Fibroblast of the conjunctiva (primary cell): Measurements from ENCODE around the gene DIP2C.
"Not testable (repeated sequence)": the region's sequence is repeated elsewhere in the genome, so short reads cannot be mapped to it uniquely, and the experiment has no call there.

ENCODE experiments used
- DNase-seq: peaks from one replicate; pipeline ENCODE4 v3.0.0-alpha.2; 2010; ENCODE audit warnings: low read depth

Gene DIP2C

DNA sequence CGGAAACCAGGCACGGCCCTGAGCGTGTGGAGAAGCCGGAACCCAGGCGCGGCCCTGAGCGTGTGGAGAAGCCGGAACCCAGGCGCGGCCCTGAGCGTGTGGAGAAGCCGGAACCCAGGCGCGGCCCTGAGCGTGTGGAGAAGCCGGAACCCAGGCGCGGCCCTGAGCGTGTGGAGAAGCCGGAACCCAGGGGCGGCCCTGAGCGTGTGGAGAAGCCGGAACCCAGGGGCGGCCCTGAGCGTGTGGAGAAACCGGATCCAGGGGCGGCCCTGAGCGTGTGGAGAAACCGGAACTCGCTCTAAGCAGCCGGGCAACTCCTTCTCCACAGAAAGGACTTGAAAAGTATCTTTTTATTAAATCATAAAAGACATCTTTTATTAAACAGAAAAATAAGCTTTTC lies 388.9 kb downstream of the DIP2C start:
- not testable (repeated sequence) for DNase-seq

DNA sequence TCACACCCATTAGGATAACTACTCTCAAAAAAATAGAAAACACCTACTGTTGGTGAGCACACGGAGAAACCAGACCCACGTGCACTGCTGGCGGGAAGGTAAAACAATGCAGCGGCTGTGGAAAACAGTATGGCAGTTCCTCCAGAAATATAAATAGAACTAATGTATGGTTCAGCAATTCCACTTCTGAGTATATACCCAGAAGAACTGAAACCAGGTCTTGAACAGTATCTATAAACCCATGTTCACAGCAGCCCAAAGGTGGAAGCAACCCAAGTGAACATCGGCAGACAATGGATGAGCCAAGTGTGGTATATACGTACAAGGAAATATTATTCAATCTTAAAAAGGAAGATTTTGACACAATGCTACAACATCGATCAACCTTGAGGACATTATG lies 389.5 kb downstream of the DIP2C start:
- DNase-seq = no peak

DNA sequence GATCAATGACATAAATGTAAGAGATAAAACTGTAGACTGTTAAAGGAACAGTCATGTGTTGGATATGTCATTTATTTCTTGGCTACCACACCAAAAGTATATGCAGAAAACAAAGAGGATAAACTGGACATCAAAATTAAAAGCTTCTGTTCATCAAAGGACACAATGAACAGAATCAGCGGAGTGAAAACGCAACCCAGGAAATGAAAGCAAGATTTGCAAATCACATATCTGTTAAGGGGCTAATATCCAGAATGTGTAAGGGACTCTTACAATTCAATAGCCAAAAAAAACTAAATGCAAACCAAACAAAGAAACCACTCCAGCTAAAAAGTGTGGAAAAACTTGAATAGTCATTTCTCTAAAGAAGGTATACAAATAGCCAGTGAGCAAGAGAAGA lies 390.0 kb downstream of the DIP2C start:
- no peak for DNase-seq

DNA sequence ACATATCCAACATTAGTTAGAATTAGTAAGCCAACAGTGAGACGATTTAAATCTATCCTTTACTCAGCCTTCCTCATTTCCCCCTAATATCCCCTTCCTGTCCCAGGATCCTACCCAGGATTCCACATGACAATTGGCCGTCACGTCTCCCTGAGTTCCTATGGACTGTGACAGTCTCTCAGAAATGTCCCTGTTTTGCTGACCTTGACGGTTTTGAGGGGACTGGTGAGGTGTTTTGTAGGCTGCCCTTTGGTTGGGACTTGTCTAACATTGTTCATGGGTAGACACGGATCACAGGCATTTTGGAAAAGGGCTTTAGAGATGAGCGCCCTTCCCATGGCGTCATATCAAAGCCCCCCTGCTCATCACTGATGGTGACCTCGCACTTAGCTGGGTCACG lies 391.4 kb downstream of the DIP2C start:
- DNase-seq = no peak

DNA sequence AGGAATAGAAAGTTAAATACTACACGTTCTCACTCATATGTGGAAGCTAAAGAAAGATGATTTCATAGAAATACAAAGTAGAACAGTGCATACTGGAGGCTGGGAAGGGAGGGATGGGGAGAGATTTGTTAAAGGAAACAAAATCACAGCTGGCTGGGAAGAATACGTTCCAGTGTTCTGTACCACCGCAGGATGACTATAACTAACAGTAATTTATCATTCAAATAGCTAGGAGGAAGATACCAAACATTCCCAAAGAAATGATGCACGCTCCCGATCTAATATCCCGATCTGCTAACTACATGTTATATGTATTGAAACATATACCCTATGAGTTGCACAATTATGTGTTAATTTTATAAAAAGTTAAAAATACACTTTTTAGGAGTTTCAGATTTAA lies 391.9 kb downstream of the DIP2C start:
- no peak for DNase-seq

DNA sequence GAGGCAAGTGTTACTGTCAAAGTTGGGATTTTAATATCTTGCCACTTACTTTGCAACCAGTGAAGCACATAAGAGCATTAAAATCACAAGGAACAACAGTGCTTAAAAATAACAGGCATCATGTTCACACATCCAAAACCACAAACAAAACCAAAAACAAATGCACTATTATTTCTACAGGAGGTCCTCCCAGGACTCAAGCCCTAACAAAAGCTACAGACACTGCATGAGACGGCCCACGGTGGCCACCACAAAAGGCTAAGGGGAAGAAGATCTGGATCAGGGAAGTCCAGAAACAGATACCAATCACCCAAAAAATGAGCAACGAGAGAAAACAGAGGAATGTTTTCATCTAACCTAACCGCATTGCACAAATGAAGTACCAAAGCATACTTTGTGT lies 395.8 kb downstream of the DIP2C start:
- DNase-seq = no peak

DNA sequence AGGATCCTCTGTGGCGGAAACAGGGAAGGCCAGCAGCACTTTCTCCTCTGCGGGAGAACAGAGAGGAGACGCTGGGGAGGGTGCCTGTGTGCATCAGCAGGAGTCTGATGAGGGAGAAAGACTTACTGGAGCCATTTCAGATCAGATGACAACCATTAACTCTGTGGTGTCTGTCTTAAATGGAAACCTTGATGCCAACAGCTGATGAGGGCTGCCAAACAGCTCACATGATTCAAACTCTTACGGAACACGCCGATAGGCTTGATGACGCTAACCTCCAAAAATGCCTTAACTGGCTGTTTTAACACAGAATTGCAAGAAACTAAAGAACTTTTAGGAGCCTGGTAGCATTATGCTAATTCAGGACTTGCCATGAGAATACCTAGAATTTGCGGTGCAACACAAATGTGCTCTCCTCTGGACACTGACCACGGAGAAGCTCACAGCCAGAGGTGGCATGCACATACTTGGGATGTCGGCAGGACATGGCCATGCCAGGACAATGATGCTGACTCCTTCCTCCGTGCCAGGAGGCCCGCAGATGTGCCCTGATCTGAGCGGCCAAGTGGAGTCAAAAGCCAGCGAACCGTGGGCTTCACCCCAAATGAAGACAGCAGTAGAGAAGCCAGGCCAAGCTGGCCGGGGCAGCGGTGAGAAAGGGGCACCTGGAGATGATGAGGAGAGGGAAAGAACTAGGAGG lies 399.3 kb downstream of the DIP2C start:
- DNase-seq = no peak

DNA sequence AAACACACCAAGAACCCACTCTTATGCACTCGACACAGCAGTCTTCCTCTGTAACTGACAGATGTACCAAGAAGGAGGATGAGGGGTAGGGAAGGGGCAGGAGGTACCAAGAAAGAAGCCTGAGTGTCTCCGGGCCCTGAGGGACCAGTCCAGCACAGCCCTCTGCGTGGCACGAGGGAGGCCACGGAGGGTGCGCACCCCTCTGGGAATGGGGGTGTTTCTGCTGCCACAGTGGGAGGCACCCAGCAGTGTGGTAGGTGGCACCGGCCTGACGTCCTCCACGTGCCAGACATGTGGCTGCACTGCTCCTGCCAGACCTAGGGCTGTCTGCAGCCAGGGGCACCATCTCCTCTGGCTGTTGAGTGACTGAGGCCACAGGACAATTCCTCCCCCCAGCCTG lies 399.9 kb downstream of the DIP2C start:
- DNase-seq = no peak

DNA sequence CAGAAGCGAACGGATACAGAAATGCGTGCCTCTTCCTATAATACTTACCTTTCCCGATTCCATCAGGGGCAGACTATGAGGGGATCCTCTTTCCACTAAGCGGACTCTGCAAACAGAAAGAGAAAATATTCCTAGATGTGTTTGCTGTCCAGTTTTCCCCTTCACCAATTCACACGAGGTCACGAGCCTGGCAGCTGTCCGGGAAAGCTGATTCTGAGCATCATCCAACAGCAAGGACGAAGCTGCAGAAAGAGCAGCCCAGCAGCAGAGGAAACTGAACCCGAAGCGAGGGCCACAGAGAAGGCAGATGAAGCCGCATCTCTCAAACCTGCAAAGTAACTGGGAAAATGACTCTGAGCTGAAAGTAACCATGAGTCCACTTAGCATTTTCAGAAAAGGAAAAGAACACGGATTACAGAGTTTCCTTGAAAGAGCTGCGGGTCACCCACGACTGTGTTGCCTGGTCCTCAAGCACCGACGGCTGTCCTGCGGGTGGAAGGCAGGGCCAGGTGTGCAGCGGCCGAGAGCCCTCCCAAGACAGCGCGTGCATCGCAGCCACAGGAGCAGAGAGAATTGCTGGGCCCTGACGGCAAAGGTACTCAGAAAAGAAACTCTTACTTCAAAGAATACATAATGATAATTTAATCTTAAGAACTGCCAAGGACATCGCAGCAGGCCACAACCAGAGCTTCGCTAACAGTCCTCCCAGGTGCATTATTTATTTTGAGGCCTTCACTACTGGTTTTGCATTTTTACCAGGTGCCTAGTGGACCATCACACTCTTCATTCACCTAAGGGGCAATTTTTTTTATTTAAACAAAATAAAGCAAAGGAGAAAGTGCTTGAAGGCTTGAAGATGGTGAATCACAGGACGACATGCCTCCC lies 400.9 kb downstream of the DIP2C start:
- DNase-seq = no peak

DNA sequence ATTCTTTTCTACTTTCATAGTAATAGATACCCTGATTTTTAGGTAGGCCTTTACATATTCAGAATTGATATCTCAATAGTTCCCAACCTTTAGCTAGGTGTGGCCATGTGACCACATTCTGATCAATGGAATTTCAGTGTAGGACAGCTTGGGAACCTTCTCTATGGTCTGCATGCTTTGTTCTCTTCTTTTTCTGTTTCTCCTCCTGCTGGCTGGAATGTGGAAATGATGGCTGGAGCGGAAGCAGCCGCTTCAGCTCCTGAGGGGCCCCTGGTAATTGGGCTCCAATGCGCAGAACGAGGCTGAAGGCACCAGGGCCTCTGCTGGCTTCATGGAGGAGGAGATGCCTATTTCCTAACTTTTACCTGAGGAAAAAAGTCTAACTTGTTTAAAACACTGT lies 401.7 kb downstream of the DIP2C start:
- DNase-seq = no peak

DNA sequence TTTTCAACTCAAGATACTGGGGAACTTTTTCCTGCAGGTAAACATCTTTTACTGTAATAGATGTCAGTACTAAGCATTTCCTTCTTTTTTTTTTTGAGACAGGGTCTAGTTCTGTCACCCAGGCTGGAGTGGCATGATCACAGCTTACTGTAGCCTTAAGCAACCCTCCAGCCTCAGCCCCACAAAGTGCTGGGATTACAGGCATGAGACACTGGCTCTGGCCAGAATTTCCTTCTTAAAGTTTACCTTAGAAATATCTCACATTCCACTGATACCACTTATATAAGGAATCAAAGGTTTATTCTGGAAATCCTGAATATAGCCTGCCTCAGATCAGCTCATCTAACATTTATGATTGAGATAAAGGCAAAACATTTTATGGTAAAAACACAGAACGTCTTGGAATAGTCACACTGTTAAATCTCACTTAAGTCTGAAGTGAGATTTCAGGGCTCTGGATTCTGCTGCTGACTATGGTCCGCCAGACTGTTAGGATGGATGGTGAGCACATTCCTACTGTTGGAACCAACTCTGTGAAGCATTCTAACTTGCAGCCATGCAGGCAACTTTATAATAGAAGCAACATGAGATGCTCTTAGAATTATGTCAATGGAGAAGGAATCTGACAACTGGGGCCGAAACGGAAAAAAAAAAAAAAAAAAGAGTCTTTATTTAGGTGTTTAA lies 402.3 kb downstream of the DIP2C start:
- DNase-seq = no peak

DNA sequence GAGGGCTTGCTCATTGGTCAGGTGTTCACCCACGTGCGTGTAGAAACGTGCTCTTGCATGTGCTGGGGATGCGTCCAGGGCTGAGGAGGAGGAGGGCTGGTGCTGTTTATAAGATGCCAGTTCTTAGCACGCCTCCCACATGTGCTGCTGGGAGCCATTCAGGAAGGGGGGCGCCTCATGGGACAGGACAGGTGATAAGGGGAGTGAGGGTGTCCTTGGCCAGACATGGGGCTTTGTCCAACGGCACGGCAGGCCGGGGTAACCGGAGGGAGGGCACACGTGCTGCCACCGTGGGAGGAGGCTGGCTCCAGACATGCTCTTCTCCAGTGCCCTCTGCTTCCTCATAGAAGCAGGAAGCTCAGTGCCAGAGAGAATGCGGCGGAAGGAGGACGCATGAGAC lies 404.3 kb downstream of the DIP2C start:
- no peak for DNase-seq

DNA sequence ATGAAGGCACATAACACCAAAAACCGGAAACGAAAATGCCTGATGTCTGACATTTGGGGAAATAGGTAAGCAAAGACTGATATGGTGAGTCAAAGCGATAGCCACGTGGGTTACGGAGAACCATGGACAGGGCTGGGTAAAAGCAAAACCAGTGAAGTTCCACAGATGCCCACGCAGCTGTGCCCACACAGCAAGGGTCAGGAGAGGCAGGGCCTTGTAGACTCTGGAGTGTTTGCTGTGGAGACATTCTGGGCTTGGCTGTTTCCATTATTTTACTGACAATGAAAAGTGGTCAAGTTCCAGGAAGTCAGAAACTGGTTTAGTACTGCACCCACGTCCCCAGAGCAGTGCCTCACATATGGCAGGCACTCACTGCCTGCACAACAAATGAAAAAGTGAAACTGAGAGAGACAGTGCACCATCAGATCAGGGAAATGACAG lies 405.5 kb downstream of the DIP2C start:
- no peak for DNase-seq

DNA sequence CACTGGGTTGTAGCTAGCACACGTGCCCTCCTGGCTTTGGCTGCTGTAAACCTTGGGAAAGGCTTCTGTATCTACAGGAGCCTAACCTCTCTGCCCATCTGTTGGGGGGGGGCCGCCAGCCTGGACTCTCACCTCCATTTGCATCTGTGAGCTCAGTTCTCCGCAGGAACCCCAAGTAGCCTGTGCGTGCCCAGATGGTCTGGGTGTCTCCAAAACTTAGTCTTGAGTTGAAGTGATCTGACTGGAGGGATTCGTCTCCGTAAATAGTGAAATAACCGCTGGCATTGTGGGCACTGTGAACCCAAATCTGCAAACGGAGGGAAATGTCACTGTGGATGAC lies 406.4 kb downstream of the DIP2C start:
- DNase-seq = no peak

DNA sequence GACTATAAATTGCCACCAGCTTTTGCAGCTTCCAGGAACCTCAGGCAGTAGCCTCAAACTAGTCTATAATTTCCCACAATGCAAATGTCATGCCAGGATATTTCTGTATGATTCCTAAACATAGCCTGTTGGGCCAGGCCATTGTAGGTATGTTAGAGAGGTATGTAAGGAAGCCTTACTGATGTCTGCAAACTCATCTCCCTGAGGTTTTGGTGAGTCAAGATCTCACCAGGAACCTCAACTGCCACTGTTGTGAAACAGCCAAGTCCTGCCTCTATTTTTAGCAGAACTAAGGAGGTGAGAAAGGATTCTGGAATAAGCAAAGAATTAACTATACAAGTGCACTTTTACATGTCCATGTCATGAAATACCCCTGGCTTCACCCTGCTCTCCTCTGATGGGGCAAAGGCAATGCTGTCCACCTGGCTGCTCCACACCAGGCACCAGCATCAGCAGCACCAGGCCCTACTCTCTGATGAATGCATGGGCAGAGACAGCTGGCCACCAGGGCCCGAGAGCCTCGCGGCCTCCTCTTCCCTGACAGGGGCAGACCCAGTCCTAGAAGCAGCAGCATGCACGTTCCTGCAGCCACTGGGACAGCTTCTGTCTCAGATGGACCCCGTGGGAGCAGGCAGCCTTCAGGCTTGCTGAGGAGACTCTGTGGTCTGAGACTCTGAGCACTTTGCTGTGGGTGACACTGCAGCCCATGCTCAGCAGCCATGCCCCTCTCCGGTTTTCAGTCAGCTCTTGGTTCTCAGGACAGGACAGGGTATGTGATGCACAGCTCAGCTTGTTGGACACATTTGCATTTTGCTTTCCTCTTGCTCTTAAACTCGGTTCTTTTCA lies 407.0 kb downstream of the DIP2C start:
- DNase-seq = no peak

DNA sequence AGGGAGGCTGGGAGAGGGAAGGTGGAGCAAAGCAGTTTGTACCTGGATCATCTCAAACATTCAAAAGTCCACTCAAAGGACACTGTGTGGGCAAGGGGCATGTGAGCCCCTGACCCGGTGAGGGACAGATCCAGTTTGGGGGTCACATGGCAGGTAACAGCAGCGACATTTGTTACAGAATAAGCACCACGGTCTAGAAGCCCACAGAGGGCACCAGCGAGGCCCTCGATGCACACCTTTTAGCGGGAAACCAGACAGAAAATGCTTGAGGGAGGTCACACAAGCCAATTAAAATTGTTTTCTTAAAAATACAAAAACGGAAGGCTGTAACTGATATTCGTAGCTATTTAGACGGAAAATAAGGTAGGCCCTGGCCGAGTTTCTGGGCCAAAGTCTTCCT lies 409.8 kb downstream of the DIP2C start:
- DNase-seq = no peak

DNA sequence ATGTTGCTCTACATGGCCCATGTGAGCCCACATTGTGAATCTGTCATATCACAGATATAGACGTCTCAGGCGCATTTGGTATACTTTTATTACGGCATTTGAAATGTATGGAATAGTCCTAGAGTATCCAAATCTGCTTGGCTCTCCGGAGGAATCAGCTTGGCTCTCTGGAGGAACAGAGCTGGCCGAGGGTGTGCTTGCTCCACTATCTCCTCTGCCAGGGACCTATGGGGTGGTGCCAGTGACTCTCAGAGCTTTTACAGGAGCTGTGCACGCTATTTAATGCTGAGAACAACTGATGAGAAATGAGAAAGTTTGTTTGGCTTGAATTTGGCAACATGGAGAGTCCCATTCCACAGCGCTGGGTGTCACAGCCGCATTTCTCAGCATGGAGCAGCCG lies 410.2 kb downstream of the DIP2C start:
- DNase-seq = no peak

DNA sequence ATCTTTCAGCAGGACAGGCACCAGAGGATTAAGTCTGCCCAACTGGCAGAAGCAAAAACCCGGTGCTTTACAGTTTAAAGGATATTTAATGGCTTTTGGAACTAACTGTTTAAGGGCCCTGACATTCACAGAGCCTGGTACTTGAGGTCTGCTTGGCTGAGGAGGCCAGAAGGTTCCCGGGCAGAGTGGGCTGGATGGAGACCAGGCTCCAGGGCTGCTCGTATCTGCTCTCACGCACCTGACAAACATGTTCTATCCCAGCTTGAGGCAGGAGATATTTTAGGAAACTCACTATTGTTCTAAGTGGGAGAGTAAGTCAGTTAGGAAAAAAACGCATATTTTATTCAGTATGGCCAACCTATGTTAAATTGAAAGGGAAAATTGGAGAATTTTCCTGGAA lies 410.8 kb downstream of the DIP2C start:
- no peak for DNase-seq

DNA sequence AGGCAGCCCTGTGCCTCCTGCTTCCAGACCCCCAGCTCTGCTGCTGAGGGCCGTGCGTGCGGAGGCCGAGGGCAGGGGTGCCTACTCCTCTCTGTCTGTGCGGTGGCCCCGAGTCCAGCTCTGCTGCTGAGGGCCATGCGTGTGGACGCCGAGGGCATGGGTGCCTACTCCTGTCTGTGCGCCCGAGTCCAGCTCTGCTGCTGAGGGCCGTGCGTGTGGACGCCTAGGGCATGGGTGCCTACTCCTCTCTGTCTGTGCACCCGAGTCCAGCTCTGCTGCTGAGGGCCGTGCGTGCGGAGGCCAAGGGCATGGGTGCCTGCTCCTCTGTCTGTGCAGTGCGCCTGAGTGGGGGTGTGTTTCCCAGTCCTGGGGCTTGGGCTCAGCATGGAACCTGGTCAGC lies 411.5 kb downstream of the DIP2C start:
- no peak for DNase-seq

DNA sequence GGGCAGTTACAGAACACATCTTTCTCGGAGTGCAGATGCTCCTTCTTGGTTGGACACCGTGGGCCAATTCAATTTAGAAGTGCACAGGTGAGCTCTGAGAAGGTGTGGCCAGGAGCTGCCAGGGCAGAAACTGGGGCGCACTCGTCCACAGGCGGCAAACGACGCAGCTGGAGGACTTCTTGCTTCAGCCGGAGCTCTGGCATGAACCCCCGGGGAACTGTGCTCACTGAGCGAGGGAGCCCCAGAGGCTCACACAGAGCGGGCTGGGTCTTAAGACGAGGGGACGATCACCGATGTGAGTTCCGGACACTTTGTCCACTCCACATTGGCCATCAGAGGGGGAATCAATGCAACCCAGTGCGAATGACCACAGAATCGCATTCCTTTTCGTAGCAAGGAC lies 413.8 kb downstream of the DIP2C start:
- DNase-seq = no peak

DNA sequence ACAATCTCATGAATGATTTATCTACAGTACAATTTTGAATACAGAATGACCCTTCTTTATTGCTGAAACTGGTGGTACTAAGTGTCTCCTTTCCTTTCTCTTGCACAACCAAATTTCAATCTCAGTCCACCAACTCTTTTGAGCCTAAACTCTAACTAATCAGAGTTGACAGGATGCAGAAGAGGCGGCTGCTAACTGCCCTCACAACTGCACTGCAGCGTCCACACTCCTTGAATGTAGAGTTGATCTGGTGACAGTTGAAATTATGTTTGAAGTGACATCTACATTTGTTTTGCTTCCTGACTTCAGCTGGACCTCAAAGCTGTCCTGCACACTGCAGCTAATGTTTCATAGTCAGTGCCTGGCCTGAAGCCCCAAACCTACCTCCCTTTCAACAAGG lies 414.6 kb downstream of the DIP2C start:
- no peak for DNase-seq

DNA sequence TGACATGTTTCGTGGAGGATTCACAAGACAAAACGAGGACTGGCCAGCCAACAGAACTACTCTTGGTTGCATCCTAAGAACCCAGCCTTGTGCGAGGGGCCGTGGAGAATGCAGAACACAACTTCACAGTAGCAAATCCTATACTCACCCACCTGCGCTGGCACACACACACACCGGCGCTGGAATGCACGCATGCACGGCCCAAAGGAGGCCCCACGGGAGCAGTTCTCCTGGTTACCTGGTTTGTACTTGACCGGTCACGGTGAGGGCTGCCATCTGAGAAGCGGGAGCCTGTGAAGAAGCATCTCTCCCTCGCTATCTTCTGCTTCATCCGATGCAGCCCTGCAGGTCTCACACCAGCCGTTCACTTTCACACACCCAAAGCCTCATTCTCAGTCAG lies 416.4 kb downstream of the DIP2C start:
- no peak for DNase-seq
